ENCODE data around the gene PDCD7.

GRCh38 chr15:65077981-65078352, 55.6 kb downstream of the PDCD7 start:
- TF ChIP-seq CTCF (conservative IDR thresholded peaks at IDR 0.05; ENCODE audit: low read length) (no peak), EZH2phosphoT487 (IDR thresholded peaks at IDR 0.05; ENCODE audit: borderline replicate concordance, low read depth, low read length) (no peak)
